ENCODE measurements around the gene GLIPR1. TPM values are rescaled to one million over a fixed set of nuclear protein-coding genes. Genes with fewer than 3 reads are reported as not detected.

GLIPR1 gene
- total RNA-seq: 43.7 and 71.6 TPM in 2 replicates

DNA sequence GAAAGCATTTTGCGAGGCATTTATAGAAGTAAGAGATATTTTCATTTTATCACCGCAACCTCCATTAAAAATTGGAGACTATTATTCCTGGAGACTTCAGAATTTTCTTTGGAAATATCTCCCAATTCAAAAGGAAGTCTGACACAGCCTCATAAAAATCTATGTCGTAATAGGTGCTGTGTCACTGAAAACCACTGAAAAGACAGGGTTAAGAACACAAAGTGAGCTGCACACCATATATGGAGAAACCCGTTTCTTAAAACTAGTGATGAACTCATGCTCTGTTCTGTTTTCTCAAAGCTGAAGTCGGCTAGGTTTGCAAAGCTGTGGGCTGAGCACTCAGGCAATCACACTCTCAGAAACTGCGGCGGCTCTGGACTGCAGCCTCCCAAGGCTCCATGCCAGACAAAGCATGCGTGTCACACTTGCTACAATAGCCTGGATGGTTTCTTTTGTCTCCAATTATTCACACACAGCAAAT is at the start of gene GLIPR1:
Gene GLIPR1 (plus strand): TSS at position 287 of the 481 bp plus-strand sequence. CDS start 126 bp downstream, at position 413.

DNA sequence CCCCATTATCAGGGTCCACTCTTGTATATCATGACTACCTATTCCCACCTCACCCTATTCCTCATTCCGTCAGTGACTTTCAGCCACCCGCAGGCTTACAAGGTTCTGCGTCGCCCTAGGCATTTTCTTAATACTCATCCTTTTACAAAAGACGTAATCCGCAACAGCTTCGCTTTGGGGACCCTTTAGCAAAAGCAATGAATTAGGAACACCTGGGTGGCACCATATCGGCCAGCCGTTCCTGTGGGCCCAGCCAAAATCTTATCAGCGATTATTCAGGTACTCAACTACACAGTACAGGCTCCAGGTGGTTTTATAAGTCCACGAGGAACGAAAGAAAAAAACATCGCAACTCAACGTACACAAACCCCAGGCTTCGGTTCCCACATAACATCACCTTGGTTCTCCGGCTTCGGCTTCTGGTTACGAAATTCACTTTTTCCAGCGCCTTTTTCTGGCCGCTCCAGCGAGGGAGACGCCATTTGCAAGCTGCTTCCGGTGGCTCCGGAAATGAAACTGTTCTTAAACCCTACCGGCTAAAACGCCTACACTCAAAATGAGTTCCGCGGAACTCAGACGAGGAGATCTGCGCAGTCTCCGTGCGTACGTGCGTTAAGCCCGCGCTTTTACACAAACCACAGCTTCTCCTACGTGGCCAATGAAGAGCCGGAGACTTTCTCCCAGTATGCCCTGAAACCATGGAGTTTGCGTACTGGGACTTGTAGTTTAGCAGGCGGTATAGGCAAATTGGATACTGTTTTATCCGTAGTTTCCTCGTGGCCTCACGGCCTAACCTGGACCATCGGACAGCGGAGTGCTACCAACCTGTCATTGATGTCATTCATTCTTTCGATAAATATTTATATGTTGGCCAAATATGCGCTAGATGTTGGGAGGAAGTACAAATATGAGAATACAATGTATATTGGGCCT is 30.8 kb downstream of the GLIPR1 start, which contains the start of gene KRR1:
Gene KRR1 (minus strand): TSS at position 494 of the 933 bp plus-strand sequence. CDS start 12 bp downstream, at position 482.

Other genes starting within 250 kb of the GLIPR1 start
- 10.4 and 14.8 TPM in 2 replicates for gene CAPS2, start 150.4 kb upstream of the GLIPR1 start, total RNA-seq
- 1.0 TPM in 1 of 2 replicates, not detected in the other for gene GLIPR1L1, start 146.1 kb upstream of the GLIPR1 start, total RNA-seq
- 1.3 TPM in 2 replicates for gene GLIPR1L2, start 89.7 kb upstream of the GLIPR1 start, total RNA-seq
- gene KRR1, start 30.9 kb downstream of the GLIPR1 start, total RNA-seq: 38.4 and 89.6 TPM in 2 replicates

Measured in smooth muscle cell of trachea (primary cell).